ENCODE data around the gene RBM4.
A peak's percentile ranks its signal among the peaks of the same experiment; 100 is the strongest.

- TF ChIP-seq, protein P1, sequence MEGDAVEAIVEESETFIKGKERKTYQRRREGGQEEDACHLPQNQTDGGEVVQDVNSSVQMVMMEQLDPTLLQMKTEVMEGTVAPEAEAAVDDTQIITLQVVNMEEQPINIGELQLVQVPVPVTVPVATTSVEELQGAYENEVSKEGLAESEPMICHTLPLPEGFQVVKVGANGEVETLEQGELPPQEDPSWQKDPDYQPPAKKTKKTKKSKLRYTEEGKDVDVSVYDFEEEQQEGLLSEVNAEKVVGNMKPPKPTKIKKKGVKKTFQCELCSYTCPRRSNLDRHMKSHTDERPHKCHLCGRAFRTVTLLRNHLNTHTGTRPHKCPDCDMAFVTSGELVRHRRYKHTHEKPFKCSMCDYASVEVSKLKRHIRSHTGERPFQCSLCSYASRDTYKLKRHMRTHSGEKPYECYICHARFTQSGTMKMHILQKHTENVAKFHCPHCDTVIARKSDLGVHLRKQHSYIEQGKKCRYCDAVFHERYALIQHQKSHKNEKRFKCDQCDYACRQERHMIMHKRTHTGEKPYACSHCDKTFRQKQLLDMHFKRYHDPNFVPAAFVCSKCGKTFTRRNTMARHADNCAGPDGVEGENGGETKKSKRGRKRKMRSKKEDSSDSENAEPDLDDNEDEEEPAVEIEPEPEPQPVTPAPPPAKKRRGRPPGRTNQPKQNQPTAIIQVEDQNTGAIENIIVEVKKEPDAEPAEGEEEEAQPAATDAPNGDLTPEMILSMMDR (conservative IDR thresholded peaks at IDR 0.05; ENCODE audit: low read depth, low read length), result peak; percentile 99
- no peak for TF ChIP-seq EZH2phosphoT487 (IDR thresholded peaks at IDR 0.05; ENCODE audit: borderline replicate concordance, low read length)
These were observed 56.3 kb downstream of the RBM4 start for GRCh38 chr11:66694732-66695207.
